Lower leg skin (tissue), 4 donors: ENCODE results near the gene PPP1R13B. TPM values are rescaled to one million over a fixed set of nuclear protein-coding genes. Genes with fewer than 3 reads are reported as not detected.
"Not testable (repeated sequence)": the region's sequence is repeated elsewhere in the genome, so short reads cannot be mapped to it uniquely, and the experiment has no call there.

Source experiments
- DNase-seq, 2 donors: peaks; one replicate each; pipeline ENCODE4 v3.0.0-alpha.2; 2019; ENCODE audit warnings: low spot score in 2 of 2
- H3K4me3 ChIP-seq: fragments of 200-600 bp; sonication (generic); 2 replicates; pipeline ENCODE4 v1.5.1; 2017; ENCODE audit warnings: mild to moderate bottlenecking, low read depth; ENCODE audit not compliant: poor library complexity, severe bottlenecking
- CTCF ChIP-seq, 3 donors: fragments of 450-650 bp; IDR thresholded peaks; one replicate each; pipeline ENCODE4 v1.5.1; 2016; ENCODE audit warnings: antibody characterized with exemption in 3 of 3, mild to moderate bottlenecking in 3 of 3, moderate library complexity in 2 of 3
- POLR2A ChIP-seq, 2 donors: fragments of 450-650 bp; IDR thresholded peaks; one replicate each; pipeline ENCODE4 v1.6.1; 2016 to 2017; ENCODE audit warnings: antibody characterized with exemption in 2 of 2, mild to moderate bottlenecking in 1 of 2, moderate library complexity in 1 of 2
- WGBS, 2 donors: methylation state at CpG; one replicate each; pipeline ENCODE4 v1.1.5; 2018; 5-methylcytosine and 5-hydroxymethylcytosine counted together
- intact Hi-C: fragments of 100-400 bp; cut with DNase I; formaldehyde crosslinking; loops from one replicate; pipeline ENCODE4 v1.15.0; 2023; ENCODE audit warnings: low total_unique reads
- total RNA-seq, 4 donors: library from RNA; depleted of rRNA; stranded (reverse); fragments of >200 nt; gene quantifications; one replicate each; pipeline ENCODE4 v1.1.0, GENCODE V29; 2016

PPP1R13B gene
- total RNA-seq, 4 donors from 2014 or later, result 28.9 to 55.8 (median 41.5) TPM

- no peak overlapping the region for H3K4me3 ChIP-seq
- 53 to 61% methylated on average over 12 of the region's 12 CpGs for WGBS, 2 donors
- TF ChIP-seq CTCF (IDR thresholded peaks at IDR 0.05) (no peak), POLR2A (IDR thresholded peaks at IDR 0.05) (no peak)
- intact Hi-C loops, result no loop called here
- peak in 1 of 2 donors; percentile 81 for DNase-seq
These were observed 154.5 kb downstream of the PPP1R13B start for GRCh38 chr14:103692871-103693270.

GRCh38 chr14:103692159-103692558 lies 155.2 kb downstream of the PPP1R13B start:
- DNase-seq, result peak in 1 of 2 donors; percentile 80
- no peak overlapping the region for H3K4me3 ChIP-seq
- TF ChIP-seq CTCF (IDR thresholded peaks at IDR 0.05) (no peak), POLR2A (IDR thresholded peaks at IDR 0.05) (no peak)
- intact Hi-C loops, result no loop called here
- WGBS, 2 donors, result 92 to 94% methylated on average over 17 of the region's 17 CpGs

GRCh38 chr14:103691655-103692054 lies 155.7 kb downstream of the PPP1R13B start:
- intact Hi-C loops, H3K4me3 ChIP-seq: not testable (repeated sequence)

GRCh38 chr14:103690332-103690731 lies 157.0 kb downstream of the PPP1R13B start:
- TF ChIP-seq CTCF (IDR thresholded peaks at IDR 0.05), result no peak
- TF ChIP-seq POLR2A (IDR thresholded peaks at IDR 0.05), result no peak
- WGBS, 2 donors, result 76 to 86% methylated on average over 8 of the region's 8 CpGs
- no peak overlapping the region for H3K4me3 ChIP-seq
- intact Hi-C loops, result no loop called here
- no peak for DNase-seq

More at GRCh38 chr14:103691655-103692054, 155.7 kb downstream of the PPP1R13B start:
- DNase-seq, result not testable (repeated sequence)
- 87 to 91% methylated on average over 5 of the region's 5 CpGs for WGBS, 2 donors

- intact Hi-C loops, result no loop called here
- DNase-seq, result no peak
- WGBS, 2 donors, result 47 to 53% methylated on average over 16 of the region's 16 CpGs
- H3K4me3 ChIP-seq, result no peak overlapping the region
- TF ChIP-seq POLR2A (IDR thresholded peaks at IDR 0.05) (no peak), CTCF (IDR thresholded peaks at IDR 0.05) (no peak)
These were observed 158.2 kb downstream of the PPP1R13B start for GRCh38 chr14:103688906-103689902.

- H3K4me3 ChIP-seq, result no peak overlapping the region
- DNase-seq, result no peak
- 74 to 75% methylated on average over 5 of the region's 5 CpGs for WGBS, 2 donors
- intact Hi-C loops, result no loop called here
- no peak for TF ChIP-seq POLR2A (IDR thresholded peaks at IDR 0.05)
- no peak for TF ChIP-seq CTCF (IDR thresholded peaks at IDR 0.05)
These were observed 158.9 kb downstream of the PPP1R13B start for GRCh38 chr14:103688441-103688840.
